Measurements from ENCODE around the gene CERK. TPM values are rescaled to one million over a fixed set of nuclear protein-coding genes. Genes with fewer than 3 reads are reported as not detected.

CERK gene
- total RNA-seq, 4 donors from 2014 or later, result 14.6 to 34.0 (median 26.6) TPM

DNA sequence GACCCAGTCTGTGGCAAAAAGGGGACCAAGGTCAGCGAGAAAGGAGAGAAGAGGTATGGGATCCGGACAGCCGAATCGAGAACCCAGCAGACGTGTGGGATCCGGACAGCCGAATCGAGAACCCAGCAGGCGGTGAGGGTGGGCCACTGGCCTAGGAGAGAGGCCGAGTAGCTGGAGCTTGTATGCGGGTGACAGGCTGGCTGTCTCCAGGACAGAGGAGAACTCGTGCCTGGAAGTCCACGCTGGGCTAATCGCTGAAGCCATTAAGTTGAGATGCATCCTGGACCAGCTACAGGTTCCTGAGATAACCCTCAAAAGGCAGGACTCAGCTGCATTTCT is 6.0 kb downstream of the CERK start:
- intact Hi-C loops (cut with DNase I), result no loop called here
- no peak overlapping the region for H3K4me3 ChIP-seq
- peak overlapping the region; percentile 58 to 78 (median 68) for H3K27ac ChIP-seq
- H3K9me3 ChIP-seq, result no peaks in the 10 kb centered on the region
- peaks cover 45 to 99% (median 79%) of the 10 kb centered on the region in 3 donors for H3K4me1 ChIP-seq
- no peak for DNase-seq
- TF ChIP-seq POLR2A (IDR thresholded peaks at IDR 0.05) (no peak), CTCF (IDR thresholded peaks at IDR 0.05) (no peak)
- WGBS, 2 donors, result 87 to 90% methylated on average over 14 of the region's 14 CpGs
- H3K36me3 ChIP-seq, result peaks cover 0 to 24% (median 5%) of the 10 kb centered on the region in 3 donors
- no peaks in the 10 kb centered on the region for H3K27me3 ChIP-seq

DNA sequence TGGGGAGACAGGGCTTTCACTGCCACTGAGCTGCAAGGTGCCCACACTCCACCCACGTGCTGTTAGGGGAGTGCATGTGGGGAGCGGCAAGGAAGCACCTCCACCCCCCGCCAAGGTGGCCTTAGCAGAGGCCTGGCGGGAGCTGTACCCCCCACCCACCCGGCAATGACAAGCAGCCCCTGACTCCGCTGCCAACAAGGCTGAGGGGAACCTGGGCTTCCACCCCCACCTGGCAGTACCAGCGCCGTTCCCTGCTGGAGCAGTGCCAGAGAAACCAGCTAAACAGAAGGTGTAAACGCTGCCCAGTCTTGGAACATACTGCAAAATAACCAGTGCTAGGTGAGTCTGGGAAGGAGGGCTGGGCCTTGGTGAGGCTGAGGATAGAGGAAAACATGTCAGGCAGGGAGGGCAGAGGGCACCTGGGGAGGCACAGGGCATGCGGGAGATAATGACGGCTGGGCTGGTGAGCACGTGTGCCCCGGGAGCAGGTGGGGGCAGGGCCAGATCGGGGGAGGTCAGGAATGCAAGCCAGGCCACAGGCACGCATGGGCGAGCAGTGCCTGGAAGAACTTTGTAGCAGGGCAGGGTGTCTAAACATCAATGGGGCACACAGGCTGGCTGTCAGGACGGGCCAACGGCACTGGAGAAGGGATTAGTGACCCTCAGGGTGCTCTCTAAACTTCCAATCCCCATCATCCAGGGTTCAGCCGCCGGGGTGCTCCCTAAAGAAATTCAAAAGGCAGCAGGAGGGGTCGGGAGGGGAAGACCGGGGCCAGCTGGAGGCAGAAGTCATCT is 6.6 kb downstream of the CERK start:
- WGBS, 2 donors, result 47 to 54% methylated on average over 13 of the region's 22 CpGs
- H3K4me3 ChIP-seq, result no peak overlapping the region
- no peaks in the 10 kb centered on the region for H3K27me3 ChIP-seq
- intact Hi-C loops (cut with DNase I), result no loop called here
- H3K4me1 ChIP-seq, result peaks cover 44 to 99% (median 77%) of the 10 kb centered on the region in 3 donors
- peak overlapping the region; percentile 58 to 78 (median 68) for H3K27ac ChIP-seq
- no peak for DNase-seq
- no peaks in the 10 kb centered on the region for H3K9me3 ChIP-seq
- H3K36me3 ChIP-seq, result peaks cover 0 to 28% (median 5%) of the 10 kb centered on the region in 3 donors
- TF ChIP-seq CTCF (IDR thresholded peaks at IDR 0.05) (no peak), POLR2A (IDR thresholded peaks at IDR 0.05) (no peak)

DNA sequence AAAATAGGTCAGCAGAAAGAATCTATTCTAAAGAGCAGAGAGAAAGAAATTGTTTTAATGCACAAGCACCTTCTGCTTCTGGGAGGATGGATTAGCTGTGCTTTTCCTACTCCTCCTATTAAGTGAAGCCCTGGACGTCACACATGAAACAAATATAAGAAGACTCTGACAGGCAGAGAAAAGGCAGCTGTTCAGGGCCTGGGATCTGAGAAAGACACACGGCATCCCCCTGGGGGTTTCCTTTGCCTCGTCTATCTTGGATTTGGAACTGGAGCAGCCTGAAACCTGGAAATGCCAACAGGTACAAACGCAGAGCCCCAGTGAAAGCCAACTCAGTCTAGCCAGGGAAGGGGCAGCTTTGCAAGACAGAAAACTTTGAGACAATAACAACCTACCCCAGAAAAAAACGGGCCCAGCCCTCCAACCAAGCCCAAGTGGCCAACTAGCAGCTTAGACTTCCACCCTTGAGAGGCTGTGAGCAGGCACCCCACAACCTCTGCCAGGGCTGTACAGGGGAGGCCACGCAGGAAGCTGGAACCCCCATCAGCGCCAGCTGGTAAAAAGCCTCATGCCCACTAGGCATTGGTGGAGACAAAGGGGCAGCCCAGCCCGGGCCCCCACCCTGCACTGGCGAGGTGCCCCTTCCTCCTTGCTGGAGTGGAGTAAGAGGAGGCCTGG is 7.3 kb downstream of the CERK start:
- no peak for DNase-seq
- H3K27me3 ChIP-seq, result no peaks in the 10 kb centered on the region
- H3K4me3 ChIP-seq, result no peak overlapping the region
- H3K4me1 ChIP-seq, result peaks cover 42 to 99% (median 75%) of the 10 kb centered on the region in 3 donors
- no peaks in the 10 kb centered on the region for H3K9me3 ChIP-seq
- WGBS, 2 donors, result 28 to 35% methylated on average over 5 of the region's 9 CpGs
- no peak for TF ChIP-seq CTCF (IDR thresholded peaks at IDR 0.05)
- no peak for TF ChIP-seq POLR2A (IDR thresholded peaks at IDR 0.05)
- intact Hi-C loops (cut with DNase I), result no loop called here
- H3K36me3 ChIP-seq, result peaks cover 0 to 28% (median 5%) of the 10 kb centered on the region in 3 donors
- peak overlapping the region; percentile 58 to 78 (median 68) for H3K27ac ChIP-seq

- TF ChIP-seq POLR2A (IDR thresholded peaks at IDR 0.05), result no peak
- no peak for TF ChIP-seq CTCF (IDR thresholded peaks at IDR 0.05)
- Histone ChIP-seq H3K27me3 (no peaks in the 10 kb centered on the region), H3K9me3 (no peaks in the 10 kb centered on the region), H3K27ac (peak overlapping the region in 1 of 4 donors; percentile 78), H3K4me1 (peaks cover 24 to 96% (median 53%) of the 10 kb centered on the region in 3 donors), H3K36me3 (peaks cover 0 to 50% (median 5%) of the 10 kb centered on the region in 3 donors), H3K4me3 (no peak overlapping the region)
- no peak for DNase-seq
- intact Hi-C loops (cut with DNase I), result no loop called here
- WGBS, 2 donors, result 100% methylated on average over 1 of the region's 11 CpGs; no CpG with 5 or more reads in 1 of the 2 donors
Observed at GRCh38 chr22:46728470-46728869, 9.6 kb downstream of the CERK start.

DNA sequence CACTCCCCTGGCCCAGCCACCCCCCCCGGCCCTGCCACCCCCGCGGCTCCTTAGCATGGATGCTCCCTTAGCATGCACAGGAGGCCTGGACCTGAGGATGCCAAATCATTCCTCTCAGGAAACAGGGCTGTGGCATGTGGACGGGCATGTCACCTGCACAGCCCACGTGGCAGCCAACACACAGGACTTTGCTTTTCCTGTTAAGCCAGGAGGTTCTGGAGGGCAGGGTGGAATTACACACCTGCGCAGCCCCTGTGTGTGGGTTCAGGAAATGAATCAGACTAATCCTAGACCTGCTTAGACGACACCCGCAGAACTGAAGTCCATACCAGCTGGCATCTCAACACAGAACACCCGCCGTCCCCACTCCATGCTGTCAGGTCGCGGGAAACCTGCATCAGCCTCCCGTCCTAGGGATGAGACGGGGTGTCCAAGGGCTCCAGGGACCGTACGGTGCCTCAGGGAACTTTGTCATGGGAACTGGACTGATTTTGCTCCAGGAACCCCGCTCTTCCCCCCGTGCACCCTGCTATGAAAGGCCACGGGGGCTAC is 10.2 kb downstream of the CERK start:
- no peak overlapping the region for H3K27ac ChIP-seq
- no peaks in the 10 kb centered on the region for H3K27me3 ChIP-seq
- peaks cover 0 to 56% (median 5%) of the 10 kb centered on the region in 3 donors for H3K36me3 ChIP-seq
- intact Hi-C loops (cut with DNase I), result no loop called here
- TF ChIP-seq POLR2A (IDR thresholded peaks at IDR 0.05), result no peak
- TF ChIP-seq CTCF (IDR thresholded peaks at IDR 0.05), result no peak
- WGBS, 2 donors, result 84 to 86% methylated on average over 7 to 12 of the region's 19 CpGs
- DNase-seq, result no peak
- H3K9me3 ChIP-seq, result no peaks in the 10 kb centered on the region
- peaks cover 24 to 93% (median 55%) of the 10 kb centered on the region in 3 donors for H3K4me1 ChIP-seq
- H3K4me3 ChIP-seq, result no peak overlapping the region

All from esophagus squamous epithelium (tissue), 5 donors.